ENCODE results near the gene GOLT1A. TPM values are rescaled to one million over a fixed set of nuclear protein-coding genes. Genes with fewer than 3 reads are reported as not detected.

The GOLT1A gene, protein sequence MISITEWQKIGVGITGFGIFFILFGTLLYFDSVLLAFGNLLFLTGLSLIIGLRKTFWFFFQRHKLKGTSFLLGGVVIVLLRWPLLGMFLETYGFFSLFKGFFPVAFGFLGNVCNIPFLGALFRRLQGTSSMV
- not detected for total RNA-seq
- not detected for total RNA-seq (2013)

- Mint-ChIP-seq H3K27ac (no peak within 1 kb of the TSS), H3K27me3 (ENCODE audit: low read depth in 2 of 2) (peaks cover 0 to 7% of the 10 kb centered on the region in 2 donors), H3K4me3 (peak within 1 kb of the TSS; percentile 75), H3K9me3 (no peaks in the 10 kb centered on the region), H3K36me3 (no peaks in the 10 kb centered on the region), H3K4me1 (peaks cover 11 to 15% of the 10 kb centered on the region in 2 donors)
- peaks cover 16% of the 10 kb centered on the region for H3K4me1 ChIP-seq (ENCODE audit: control insufficient read depth, insufficient read depth, low read length)
- H3K36me3 ChIP-seq (ENCODE audit: control insufficient read depth, insufficient read depth, low read length): no peaks in the 10 kb centered on the region
- ATAC-seq (peak in 2 of 3 donors; percentile 61 to 70), DNase-seq (peak in 1 of 2 donors; percentile 63)
- no peak within 1 kb of the TSS for H3K27ac ChIP-seq (ENCODE audit: low read length)
- no peak within 1 kb of the TSS for H3K4me3 ChIP-seq (ENCODE audit: low read length)
- no peaks in the 10 kb centered on the region for H3K9me3 ChIP-seq (ENCODE audit: control insufficient read depth, insufficient read depth, low read length)
- no peaks in the 10 kb centered on the region for H3K27me3 ChIP-seq (ENCODE audit: control insufficient read depth, insufficient read depth, low read length)
- intact Hi-C loops (cut with micrococcal nuclease): loop anchor here (1.0 kb wide), 1 partner anchor 149 kb away; no protein-coding TSS in a partner anchor
- TF ChIP-seq CTCF (IDR thresholded peaks at IDR 0.05): no peak
- 23% methylated on average over 41 of the region's 41 CpGs for WGBS (ENCODE audit: insufficient coverage)
Observed at GRCh38 chr1:204213668-204214662, at the start of gene GOLT1A. Gene GOLT1A, minus strand, starts transcription at chr1:204213988. Its CDS starts 82 bp downstream, at chr1:204213906.

DNA sequence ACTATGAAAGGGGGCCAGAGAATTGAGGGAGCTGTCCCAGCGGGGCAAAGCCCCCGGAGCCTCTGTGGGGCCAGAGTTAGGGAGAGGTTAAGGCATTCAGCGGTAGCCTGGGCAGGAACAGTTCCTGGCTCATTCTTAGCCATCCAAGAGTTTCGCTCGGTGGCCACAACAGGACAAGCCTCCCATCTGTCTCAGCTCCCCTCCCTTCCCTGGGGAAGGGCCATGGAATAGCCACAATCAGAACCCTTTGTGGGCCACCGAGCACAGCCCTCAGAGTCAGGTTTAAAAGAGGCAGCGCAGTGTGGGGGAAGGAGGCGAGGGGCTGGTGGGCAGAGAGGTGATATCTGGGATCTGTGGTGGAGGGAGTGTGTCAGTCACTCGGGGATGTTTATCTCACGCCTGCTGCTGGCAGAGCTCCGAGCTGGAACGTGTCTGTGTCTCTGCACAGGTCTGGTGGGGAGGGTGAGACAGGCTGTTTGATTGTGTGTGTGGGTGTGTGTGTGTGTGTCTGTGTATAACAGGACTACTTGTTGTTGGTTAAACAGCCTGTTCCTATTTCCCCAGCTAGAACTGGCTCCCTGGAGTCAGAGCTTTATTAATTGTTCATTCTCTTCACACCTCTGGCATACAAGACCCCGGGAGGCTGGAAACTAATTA, 49.6 kb upstream of the GOLT1A start:
- H3K27me3 ChIP-seq (ENCODE audit: control insufficient read depth, insufficient read depth, low read length): no peaks in the 10 kb centered on the region
- no peak for ATAC-seq
- H3K9me3 Mint-ChIP-seq: no peaks in the 10 kb centered on the region
- H3K36me3 ChIP-seq (ENCODE audit: control insufficient read depth, insufficient read depth, low read length): no peaks in the 10 kb centered on the region
- WGBS (ENCODE audit: insufficient coverage): 73% methylated on average over 13 of the region's 13 CpGs
- no peak for DNase-seq
- no peaks in the 10 kb centered on the region for H3K4me1 ChIP-seq (ENCODE audit: control insufficient read depth, insufficient read depth, low read length)
- no peak for TF ChIP-seq CTCF (IDR thresholded peaks at IDR 0.05)
- H3K27me3 Mint-ChIP-seq (ENCODE audit: low read depth in 2 of 2): peaks cover 3 to 7% of the 10 kb centered on the region in 2 donors
- H3K27ac ChIP-seq (ENCODE audit: low read length): no peak overlapping the region
- no peak overlapping the region for H3K27ac Mint-ChIP-seq
- no peaks in the 10 kb centered on the region for H3K4me1 Mint-ChIP-seq
- intact Hi-C loops (cut with micrococcal nuclease): no loop called here
- H3K9me3 ChIP-seq (ENCODE audit: control insufficient read depth, insufficient read depth, low read length): no peaks in the 10 kb centered on the region
- H3K36me3 Mint-ChIP-seq: no peaks in the 10 kb centered on the region
- H3K4me3 ChIP-seq (ENCODE audit: low read length): no peak overlapping the region
- no peak overlapping the region for H3K4me3 Mint-ChIP-seq

DNA sequence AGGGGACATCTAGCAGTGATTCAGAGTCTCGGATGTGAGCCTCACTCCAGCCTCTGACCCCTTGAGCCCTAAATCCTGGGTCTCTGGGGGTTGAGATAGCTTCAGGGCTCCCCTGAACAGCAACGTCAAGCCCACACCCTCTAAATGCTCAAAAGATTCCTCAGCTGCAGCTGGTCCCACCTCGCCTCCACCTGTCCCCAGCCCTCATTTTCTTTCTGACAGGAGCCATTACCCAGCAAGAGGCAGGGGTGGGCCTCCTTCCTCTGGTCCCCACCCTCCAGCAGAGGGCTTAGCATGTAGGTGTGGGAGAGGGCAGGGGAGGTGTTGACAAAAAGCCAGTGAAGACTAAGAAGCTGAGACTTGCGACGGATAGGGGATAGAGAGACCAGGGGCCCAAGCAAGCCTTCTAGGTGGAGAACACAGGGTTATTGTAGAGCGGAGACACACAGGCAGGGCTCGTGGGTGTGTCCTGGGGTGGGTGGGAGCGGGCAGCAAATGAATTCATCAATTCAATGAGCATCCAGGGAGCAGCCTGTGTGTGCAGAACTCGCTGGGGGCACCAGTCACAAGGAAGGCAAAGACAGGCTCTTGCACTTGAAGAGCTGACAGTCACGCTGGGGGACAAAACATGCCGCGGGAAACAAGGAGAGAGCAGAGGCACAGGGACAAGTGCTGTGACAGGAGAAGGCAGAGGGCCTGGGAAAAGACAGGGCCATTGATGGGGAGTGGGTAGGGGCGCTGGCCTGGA, 48.9 kb upstream of the GOLT1A start:
- Mint-ChIP-seq H3K27me3 (ENCODE audit: low read depth in 2 of 2) (peaks cover 3 to 7% of the 10 kb centered on the region in 2 donors), H3K4me3 (no peak overlapping the region), H3K27ac (no peak overlapping the region), H3K9me3 (no peaks in the 10 kb centered on the region), H3K4me1 (no peaks in the 10 kb centered on the region), H3K36me3 (no peaks in the 10 kb centered on the region)
- Histone ChIP-seq H3K36me3 (ENCODE audit: control insufficient read depth, insufficient read depth, low read length) (no peaks in the 10 kb centered on the region), H3K27ac (ENCODE audit: low read length) (no peak overlapping the region), H3K4me3 (ENCODE audit: low read length) (no peak overlapping the region), H3K27me3 (ENCODE audit: control insufficient read depth, insufficient read depth, low read length) (no peaks in the 10 kb centered on the region), H3K4me1 (ENCODE audit: control insufficient read depth, insufficient read depth, low read length) (no peaks in the 10 kb centered on the region), H3K9me3 (ENCODE audit: control insufficient read depth, insufficient read depth, low read length) (no peaks in the 10 kb centered on the region)
- no peak for TF ChIP-seq CTCF (IDR thresholded peaks at IDR 0.05)
- intact Hi-C loops (cut with micrococcal nuclease): no loop called here
- no peak for DNase-seq
- 83% methylated on average over 13 of the region's 13 CpGs for WGBS (ENCODE audit: insufficient coverage)
- no peak for ATAC-seq

Data from natural killer cell (primary cell).